Endothelial cell (in vitro differentiated cells): ENCODE results near the gene SPON2. TPM values are rescaled to one million over a fixed set of nuclear protein-coding genes. Genes with fewer than 3 reads are reported as not detected.

Source experiments
- DNase-seq: peaks from one replicate; pipeline ENCODE4 v3.0.0; 2021; ENCODE audit warnings: low spot score
- H3K27ac Mint-ChIP-seq: one replicate; pipeline ENCODE4 v1.8.0; 2021; ENCODE audit warnings: mixed read lengths, inconsistent platforms; ENCODE audit not compliant: unreplicated experiment
- H3K27me3 Mint-ChIP-seq: one replicate; pipeline ENCODE4 v1.8.0; 2021; ENCODE audit warnings: mild to moderate bottlenecking, moderate library complexity, mixed read lengths, inconsistent platforms; ENCODE audit not compliant: unreplicated experiment
- H3K36me3 Mint-ChIP-seq: one replicate; pipeline ENCODE4 v1.8.0; 2021; ENCODE audit warnings: mild to moderate bottlenecking, low read depth, mixed read lengths, inconsistent platforms; ENCODE audit not compliant: unreplicated experiment
- H3K4me1 Mint-ChIP-seq: one replicate; pipeline ENCODE4 v1.8.0; 2021; ENCODE audit warnings: mild to moderate bottlenecking, mixed read lengths, inconsistent platforms; ENCODE audit not compliant: unreplicated experiment
- H3K4me3 Mint-ChIP-seq: one replicate; pipeline ENCODE4 v1.8.0; 2021; ENCODE audit warnings: mild to moderate bottlenecking, mixed read lengths, inconsistent platforms; ENCODE audit not compliant: unreplicated experiment
- H3K9me3 Mint-ChIP-seq: one replicate; pipeline ENCODE4 v1.8.0; 2021; ENCODE audit warnings: mixed read lengths, inconsistent platforms; ENCODE audit not compliant: unreplicated experiment
- total RNA-seq: library from RNA; stranded (reverse); fragmentation: NEBNext Ultra II Directional; extraction: Animal tissue kit (Norgen Biotek cat#: 25700); gene quantifications from one replicate; pipeline ENCODE4 v1.2.1, GENCODE V29; 2021; ENCODE audit not compliant: unreplicated experiment
- TF ChIP-seq, protein P1 (sequence below): fragments of 200-600 bp; sonication (generic); IDR thresholded peaks from one replicate; pipeline ENCODE4 v1.5.0; 2021; ENCODE audit warnings: antibody characterized with exemption; ENCODE audit not compliant: unreplicated experiment

The SPON2 gene
- total RNA-seq, 1 donor from 2014 or later, result 0.97 TPM

DNA sequence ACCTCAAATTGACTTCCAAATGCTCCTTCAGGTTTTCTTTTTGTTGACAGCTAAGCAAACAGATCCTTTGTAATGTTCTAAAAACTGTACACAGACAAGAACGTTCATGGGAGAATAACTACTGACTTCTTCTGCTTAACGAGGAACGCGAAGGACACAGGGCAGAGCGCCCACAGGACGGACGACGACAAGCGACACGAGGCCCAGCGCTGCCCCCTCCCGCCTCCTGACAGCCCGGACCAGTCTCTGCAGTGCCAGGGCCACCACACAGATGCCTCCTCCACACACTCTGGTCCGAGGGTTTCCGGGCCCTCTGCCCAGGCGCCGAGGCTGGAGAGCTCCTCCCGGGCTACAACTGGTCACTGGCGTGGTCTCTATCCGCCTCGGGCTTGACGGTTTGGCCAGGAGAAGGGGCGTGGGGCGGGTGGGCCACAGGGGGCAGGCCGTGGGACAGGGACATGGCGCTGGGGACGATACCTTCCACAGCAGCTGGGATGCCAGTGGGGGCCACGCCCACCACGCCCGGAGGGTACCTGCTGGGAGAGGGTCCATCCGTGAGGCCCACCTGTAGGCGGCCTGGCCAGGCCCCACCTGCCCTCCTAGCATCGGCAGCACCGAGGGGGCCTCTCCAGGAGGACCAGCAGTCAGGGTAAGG, 39.6 kb upstream of the SPON2 start:
- peaks cover 6% of the 10 kb centered on the region for H3K36me3 Mint-ChIP-seq

DNA sequence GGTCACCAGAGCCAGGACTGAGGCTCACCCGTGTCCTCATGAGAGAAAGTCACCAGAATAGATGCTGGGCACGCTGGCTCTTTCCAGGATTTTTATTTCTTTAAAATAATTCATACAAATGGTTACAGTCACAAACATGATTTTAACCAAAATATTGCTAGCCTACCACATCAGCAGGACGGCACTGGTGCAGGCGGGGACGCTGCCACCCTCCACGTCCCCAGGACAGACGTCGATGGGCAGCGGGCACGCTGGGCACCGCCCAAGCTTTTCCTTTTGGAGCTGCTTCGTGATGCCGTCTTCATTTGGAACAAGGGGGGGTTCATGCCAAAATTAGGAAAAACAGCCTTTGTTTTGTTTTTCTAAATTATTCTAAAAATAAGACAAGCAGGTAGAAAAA, 39.0 kb upstream of the SPON2 start:
- no peak for DNase-seq
- TF ChIP-seq, protein P1, sequence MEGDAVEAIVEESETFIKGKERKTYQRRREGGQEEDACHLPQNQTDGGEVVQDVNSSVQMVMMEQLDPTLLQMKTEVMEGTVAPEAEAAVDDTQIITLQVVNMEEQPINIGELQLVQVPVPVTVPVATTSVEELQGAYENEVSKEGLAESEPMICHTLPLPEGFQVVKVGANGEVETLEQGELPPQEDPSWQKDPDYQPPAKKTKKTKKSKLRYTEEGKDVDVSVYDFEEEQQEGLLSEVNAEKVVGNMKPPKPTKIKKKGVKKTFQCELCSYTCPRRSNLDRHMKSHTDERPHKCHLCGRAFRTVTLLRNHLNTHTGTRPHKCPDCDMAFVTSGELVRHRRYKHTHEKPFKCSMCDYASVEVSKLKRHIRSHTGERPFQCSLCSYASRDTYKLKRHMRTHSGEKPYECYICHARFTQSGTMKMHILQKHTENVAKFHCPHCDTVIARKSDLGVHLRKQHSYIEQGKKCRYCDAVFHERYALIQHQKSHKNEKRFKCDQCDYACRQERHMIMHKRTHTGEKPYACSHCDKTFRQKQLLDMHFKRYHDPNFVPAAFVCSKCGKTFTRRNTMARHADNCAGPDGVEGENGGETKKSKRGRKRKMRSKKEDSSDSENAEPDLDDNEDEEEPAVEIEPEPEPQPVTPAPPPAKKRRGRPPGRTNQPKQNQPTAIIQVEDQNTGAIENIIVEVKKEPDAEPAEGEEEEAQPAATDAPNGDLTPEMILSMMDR, result no peak
- Mint-ChIP-seq H3K4me1 (no peaks in the 10 kb centered on the region), H3K4me3 (no peak overlapping the region), H3K27ac (no peak overlapping the region), H3K36me3 (peaks cover 6% of the 10 kb centered on the region), H3K9me3 (no peaks in the 10 kb centered on the region), H3K27me3 (peaks cover 6% of the 10 kb centered on the region)

More for the DNA sequence above, 39.6 kb upstream of the SPON2 start:
- Mint-ChIP-seq H3K9me3 (no peaks in the 10 kb centered on the region), H3K27me3 (peaks cover 6% of the 10 kb centered on the region), H3K4me3 (no peak overlapping the region), H3K27ac (no peak overlapping the region), H3K4me1 (no peaks in the 10 kb centered on the region)
- no peak for DNase-seq
- TF ChIP-seq, protein P1, result no peak

DNA sequence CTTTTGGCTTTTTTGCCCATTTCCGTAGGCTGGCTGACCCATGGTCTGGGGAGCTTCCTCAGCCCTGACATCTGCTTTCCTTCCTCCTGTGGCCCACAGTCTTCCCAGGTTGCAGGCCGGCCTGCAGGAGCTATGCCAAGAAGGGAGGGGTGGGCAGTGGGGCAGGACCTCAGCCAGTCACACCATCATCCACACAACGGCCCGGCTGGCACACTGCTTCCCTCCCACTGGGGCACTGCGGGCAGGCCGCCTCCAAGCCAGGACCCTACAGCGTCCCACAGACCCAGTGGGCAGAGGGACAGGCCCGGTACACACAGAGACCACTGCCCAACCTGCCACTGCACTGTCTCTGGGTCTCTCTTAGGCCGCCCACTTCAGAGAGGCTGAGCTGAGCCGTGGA, 38.6 kb upstream of the SPON2 start:
- TF ChIP-seq, protein P1, result no peak
- H3K9me3 Mint-ChIP-seq, result no peaks in the 10 kb centered on the region
- peaks cover 6% of the 10 kb centered on the region for H3K36me3 Mint-ChIP-seq
- H3K4me1 Mint-ChIP-seq, result no peaks in the 10 kb centered on the region
- no peak overlapping the region for H3K27ac Mint-ChIP-seq
- H3K27me3 Mint-ChIP-seq, result peaks cover 6% of the 10 kb centered on the region
- no peak overlapping the region for H3K4me3 Mint-ChIP-seq
- DNase-seq, result no peak

DNA sequence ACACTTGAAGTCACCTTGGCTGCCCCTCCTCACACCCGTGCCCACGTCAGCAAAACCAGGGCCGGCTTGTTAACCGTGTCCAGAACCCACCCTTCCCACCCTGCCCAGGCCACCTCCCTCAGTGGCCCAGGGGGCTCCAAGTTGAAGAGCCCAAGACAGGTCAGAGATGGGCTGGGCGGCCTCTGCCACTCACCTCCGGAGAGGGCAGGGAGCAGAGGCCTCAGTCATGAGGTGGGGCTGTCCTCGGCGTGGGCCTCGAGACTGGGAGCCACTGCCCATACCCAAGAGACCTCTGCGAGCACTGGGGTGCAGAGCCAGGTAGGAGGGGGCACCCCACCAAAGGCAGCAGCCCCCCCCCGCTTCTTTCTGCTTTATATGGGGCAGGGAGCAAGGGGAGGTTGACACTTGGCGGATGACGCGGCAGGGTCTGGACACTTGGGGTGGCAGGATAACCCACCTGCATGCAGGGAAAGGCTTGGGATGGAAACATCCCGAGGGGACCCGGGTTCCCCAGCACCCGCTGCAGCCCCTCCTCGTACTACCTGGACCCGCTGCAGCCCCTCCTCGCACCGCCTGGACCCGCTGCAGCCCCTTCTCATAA, 38.0 kb upstream of the SPON2 start:
- peaks cover 6% of the 10 kb centered on the region for H3K27me3 Mint-ChIP-seq
- peaks cover 6% of the 10 kb centered on the region for H3K36me3 Mint-ChIP-seq
- TF ChIP-seq, protein P1, result no peak
- H3K4me3 Mint-ChIP-seq, result no peak overlapping the region
- DNase-seq, result no peak
- H3K27ac Mint-ChIP-seq, result no peak overlapping the region
- H3K4me1 Mint-ChIP-seq, result no peaks in the 10 kb centered on the region
- H3K9me3 Mint-ChIP-seq, result no peaks in the 10 kb centered on the region

DNA sequence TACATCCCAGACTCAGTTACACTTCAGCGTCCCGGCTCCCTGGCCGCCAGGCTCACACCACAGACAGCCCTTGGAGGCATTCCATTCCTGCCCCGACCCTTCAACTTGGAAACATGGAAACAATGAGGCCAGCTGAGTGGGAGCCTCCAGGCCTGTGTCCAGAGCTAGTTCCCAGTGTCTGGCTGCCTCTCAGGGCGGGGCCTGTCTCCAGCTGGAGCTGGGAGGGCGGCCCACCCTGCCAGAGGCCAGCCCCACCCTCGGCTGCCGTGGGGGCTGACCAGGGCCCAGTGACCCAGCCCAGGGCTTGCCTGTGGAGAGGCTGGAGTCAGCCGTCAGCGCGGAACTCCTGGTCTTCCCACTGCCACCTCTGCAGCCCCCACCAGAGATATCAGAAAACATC, 37.4 kb upstream of the SPON2 start:
- Mint-ChIP-seq H3K4me1 (no peaks in the 10 kb centered on the region), H3K27ac (no peak overlapping the region), H3K4me3 (no peak overlapping the region), H3K36me3 (peaks cover 6% of the 10 kb centered on the region), H3K9me3 (no peaks in the 10 kb centered on the region), H3K27me3 (peaks cover 6% of the 10 kb centered on the region)
- no peak for DNase-seq
- TF ChIP-seq, protein P1, result no peak
